ENCODE data around the gene HHIPL2. TPM values are rescaled to one million over a fixed set of nuclear protein-coding genes. Genes with fewer than 3 reads are reported as not detected.

Gene HHIPL2
- not detected in 3 replicates for total RNA-seq
- long read RNA-seq, result 0 reads

GRCh38 chr1:222547944-222548671 is at the start of gene HHIPL2:
Gene HHIPL2, minus strand, starts transcription at chr1:222548104. Its CDS starts 60 bp downstream, at chr1:222548044.
- Mint-ChIP-seq H3K4me1 (ENCODE audit: low read depth) (peaks cover 18% of the 10 kb centered on the region), H3K4me3 (ENCODE audit: unreplicated experiment) (peak within 1 kb of the TSS; percentile 31), H3K36me3 (ENCODE audit: low read depth) (no peaks in the 10 kb centered on the region), H3K9me3 (ENCODE audit: low read depth) (no peaks in the 10 kb centered on the region), H3K27ac (ENCODE audit: unreplicated experiment) (peak within 1 kb of the TSS; percentile 73), H3K27me3 (ENCODE audit: low read depth) (no peaks in the 10 kb centered on the region)
- TF ChIP-seq, protein P1, sequence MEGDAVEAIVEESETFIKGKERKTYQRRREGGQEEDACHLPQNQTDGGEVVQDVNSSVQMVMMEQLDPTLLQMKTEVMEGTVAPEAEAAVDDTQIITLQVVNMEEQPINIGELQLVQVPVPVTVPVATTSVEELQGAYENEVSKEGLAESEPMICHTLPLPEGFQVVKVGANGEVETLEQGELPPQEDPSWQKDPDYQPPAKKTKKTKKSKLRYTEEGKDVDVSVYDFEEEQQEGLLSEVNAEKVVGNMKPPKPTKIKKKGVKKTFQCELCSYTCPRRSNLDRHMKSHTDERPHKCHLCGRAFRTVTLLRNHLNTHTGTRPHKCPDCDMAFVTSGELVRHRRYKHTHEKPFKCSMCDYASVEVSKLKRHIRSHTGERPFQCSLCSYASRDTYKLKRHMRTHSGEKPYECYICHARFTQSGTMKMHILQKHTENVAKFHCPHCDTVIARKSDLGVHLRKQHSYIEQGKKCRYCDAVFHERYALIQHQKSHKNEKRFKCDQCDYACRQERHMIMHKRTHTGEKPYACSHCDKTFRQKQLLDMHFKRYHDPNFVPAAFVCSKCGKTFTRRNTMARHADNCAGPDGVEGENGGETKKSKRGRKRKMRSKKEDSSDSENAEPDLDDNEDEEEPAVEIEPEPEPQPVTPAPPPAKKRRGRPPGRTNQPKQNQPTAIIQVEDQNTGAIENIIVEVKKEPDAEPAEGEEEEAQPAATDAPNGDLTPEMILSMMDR (IDR thresholded peaks at IDR 0.05), result no peak
- no peak for DNase-seq (ENCODE audit: low spot score)

GRCh38 chr1:222596696-222597095 is 48.8 kb upstream of the HHIPL2 start:
- no peak for DNase-seq (ENCODE audit: low spot score)
- Mint-ChIP-seq H3K4me1 (ENCODE audit: low read depth) (peaks cover 5% of the 10 kb centered on the region), H3K27me3 (ENCODE audit: low read depth) (peaks cover 17% of the 10 kb centered on the region), H3K27ac (ENCODE audit: unreplicated experiment) (no peak overlapping the region), H3K4me3 (ENCODE audit: unreplicated experiment) (no peak overlapping the region), H3K9me3 (ENCODE audit: low read depth) (peaks cover 16% of the 10 kb centered on the region), H3K36me3 (ENCODE audit: low read depth) (no peaks in the 10 kb centered on the region)
- TF ChIP-seq, protein P1 (IDR thresholded peaks at IDR 0.05), result no peak

- H3K36me3 Mint-ChIP-seq (ENCODE audit: low read depth), result no peaks in the 10 kb centered on the region
- no peak for DNase-seq (ENCODE audit: low spot score)
- peaks cover 16% of the 10 kb centered on the region for H3K9me3 Mint-ChIP-seq (ENCODE audit: low read depth)
- H3K4me3 Mint-ChIP-seq (ENCODE audit: unreplicated experiment), result no peak overlapping the region
- peaks cover 16% of the 10 kb centered on the region for H3K27me3 Mint-ChIP-seq (ENCODE audit: low read depth)
- peaks cover 8% of the 10 kb centered on the region for H3K4me1 Mint-ChIP-seq (ENCODE audit: low read depth)
- H3K27ac Mint-ChIP-seq (ENCODE audit: unreplicated experiment), result no peak overlapping the region
- TF ChIP-seq, protein P1 (IDR thresholded peaks at IDR 0.05), result no peak
Observed at GRCh38 chr1:222594789-222595188, 46.9 kb upstream of the HHIPL2 start.

DNA sequence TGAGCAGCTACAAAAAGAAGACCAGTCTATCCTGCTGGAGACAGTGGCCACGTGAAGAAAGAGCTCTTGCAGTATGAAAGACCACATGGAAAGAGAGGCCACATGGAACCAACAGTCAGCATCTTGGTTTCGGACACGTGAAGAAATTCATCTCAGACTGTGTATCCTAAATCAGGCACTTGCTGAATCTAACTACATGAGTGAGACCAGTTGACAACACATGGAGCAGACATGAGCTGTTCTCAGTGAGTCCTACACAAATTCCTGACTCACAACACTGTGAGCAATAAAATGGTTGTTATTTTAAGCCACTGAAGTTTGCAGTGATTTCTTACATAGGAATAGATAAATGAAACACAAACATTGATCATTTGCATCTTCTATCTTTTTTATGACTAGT is 44.3 kb upstream of the HHIPL2 start:
- no peak for DNase-seq (ENCODE audit: low spot score)
- TF ChIP-seq, protein P1 (IDR thresholded peaks at IDR 0.05), result no peak
- peaks cover 6% of the 10 kb centered on the region for H3K27me3 Mint-ChIP-seq (ENCODE audit: low read depth)
- H3K4me3 Mint-ChIP-seq (ENCODE audit: unreplicated experiment), result no peak overlapping the region
- H3K27ac Mint-ChIP-seq (ENCODE audit: unreplicated experiment), result no peak overlapping the region
- peaks cover 16% of the 10 kb centered on the region for H3K9me3 Mint-ChIP-seq (ENCODE audit: low read depth)
- H3K36me3 Mint-ChIP-seq (ENCODE audit: low read depth), result no peaks in the 10 kb centered on the region
- peaks cover 25% of the 10 kb centered on the region for H3K4me1 Mint-ChIP-seq (ENCODE audit: low read depth)

DNA sequence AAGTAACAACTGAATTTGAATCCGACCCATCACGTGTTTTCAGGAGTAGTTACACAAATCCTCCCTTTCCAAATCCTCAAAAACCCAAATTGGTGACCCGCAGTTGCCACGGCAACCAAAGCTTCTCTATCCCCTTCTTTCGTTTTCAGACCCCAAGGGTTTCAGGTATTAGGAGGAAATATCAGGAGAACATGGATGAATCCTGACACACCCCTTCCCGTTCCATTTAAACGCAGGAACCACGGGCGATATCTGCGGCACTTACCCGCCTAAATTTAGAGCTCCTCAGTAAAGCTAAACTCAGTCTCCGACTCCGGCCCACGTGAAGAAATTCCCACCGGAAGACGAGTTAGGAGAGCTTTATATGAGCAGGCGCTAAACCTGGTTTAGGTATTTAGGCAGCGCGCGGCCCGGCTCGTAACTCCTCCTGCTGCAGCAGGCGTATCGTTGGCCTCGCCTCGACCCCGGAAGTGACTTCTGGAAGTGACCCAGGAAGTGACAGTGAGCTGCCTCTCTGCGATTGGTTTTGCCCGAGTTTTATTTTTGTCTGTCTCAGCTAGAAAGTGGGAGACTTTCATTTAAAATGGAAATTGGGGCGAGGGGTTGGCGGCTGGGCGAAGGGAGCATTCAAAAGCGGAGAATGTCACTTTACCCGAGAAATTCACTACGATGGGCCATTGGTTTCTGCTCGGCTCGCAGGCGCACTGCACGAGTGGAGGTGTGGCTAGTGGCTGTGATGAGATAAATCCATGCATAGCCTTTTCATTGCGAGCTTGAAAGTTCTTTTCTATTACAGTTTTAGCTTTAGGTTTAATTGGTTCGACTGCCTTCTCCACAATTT is 41.8 kb upstream of the HHIPL2 start, which contains the start of gene TAF1A:
Gene TAF1A (minus strand): TSS at position 472 of the 841 bp plus-strand sequence.
- peak within 1 kb of the TSS; percentile 94 for H3K4me3 Mint-ChIP-seq (ENCODE audit: unreplicated experiment)
- DNase-seq (ENCODE audit: low spot score), result peak; percentile 93
- peaks cover 2% of the 10 kb centered on the region for H3K36me3 Mint-ChIP-seq (ENCODE audit: low read depth)
- peak within 1 kb of the TSS; percentile 94 for H3K27ac Mint-ChIP-seq (ENCODE audit: unreplicated experiment)
- TF ChIP-seq, protein P1 (IDR thresholded peaks at IDR 0.05), result no peak
- peaks cover 4% of the 10 kb centered on the region for H3K9me3 Mint-ChIP-seq (ENCODE audit: low read depth)
- H3K27me3 Mint-ChIP-seq (ENCODE audit: low read depth), result no peaks in the 10 kb centered on the region
- H3K4me1 Mint-ChIP-seq (ENCODE audit: low read depth), result peaks cover 25% of the 10 kb centered on the region
